GM12878 (cell line): Measurements from ENCODE around the gene S100A14. TPM values are rescaled to one million over a fixed set of nuclear protein-coding genes. Genes with fewer than 3 reads are reported as not detected.

Experiments used
- BCL11A ChIP-seq: IDR thresholded peaks from 2 replicates; pipeline ENCODE4 v1.6.1; 2011; ENCODE audit warnings: low read depth, low read length
- CHD1 ChIP-seq: IDR thresholded peaks from 2 replicates; pipeline ENCODE4 v1.6.1; 2012; ENCODE audit warnings: low read depth, low read length, improper control_type of control experiment
- EED ChIP-seq: sonication (generic); IDR thresholded peaks from 2 replicates; pipeline ENCODE4 v1.6.1; 2016; ENCODE audit warnings: antibody characterized with exemption, low read depth
- HSF1 ChIP-seq: fragments of 150-350 bp; IDR thresholded peaks from 2 replicates; pipeline ENCODE4 v1.6.1; 2014; ENCODE audit warnings: mild to moderate bottlenecking, low read depth, low read length
- KAT2A ChIP-seq: conservative IDR thresholded peaks from 2 replicates; pipeline ENCODE4 v1.6.1; 2011; ENCODE audit warnings: low read depth, low read length; ENCODE audit not compliant: control insufficient read depth
- KLF5 ChIP-seq: fragments of 450-650 bp; IDR thresholded peaks from 2 replicates; pipeline ENCODE4 v1.6.1; 2014; ENCODE audit warnings: mild to moderate bottlenecking; ENCODE audit not compliant: partially characterized antibody
- SRF ChIP-seq, 2 experiments: IDR thresholded peaks; 2 replicates each; pipeline ENCODE4 v1.6.1; 2011; ENCODE audit warnings: low read depth in 2 of 2, low read length in 2 of 2, mild to moderate bottlenecking in 1 of 2, moderate library complexity in 1 of 2
- TCF12 ChIP-seq: IDR thresholded peaks from 2 replicates; pipeline ENCODE4 v1.6.1; 2011; ENCODE audit warnings: low read depth, mild to moderate bottlenecking, low read length
- USF2 ChIP-seq: IDR thresholded peaks from 2 replicates; pipeline ENCODE4 v1.6.1; 2011; ENCODE audit warnings: low read depth, low read length, improper control_type of control experiment, borderline replicate concordance
- ZNF217 ChIP-seq: fragments of 450-650 bp; IDR thresholded peaks from 2 replicates; pipeline ENCODE4 v1.6.1; 2017; ENCODE audit warnings: antibody characterized with exemption, mild to moderate bottlenecking
- polyA plus RNA-seq, 11 experiments: library from polyadenylated mRNA; depleted of rRNA in 4 of 11; unstranded in 6 of 11; stranded (reverse) in 5 of 11; fragments of >200 nt; fragmentation: Nextera tagmentation in 4 of 11; fragmentation: Illumina TruSeq in 1 of 11; extraction: Ambion mirVana in 4 of 11; extraction: Trizol in 1 of 11; gene quantifications; 1 replicate in 1 of 11; 2 replicates in 10 of 11; pipeline versions ENCODE4 v1.2.1 to v1.2.3, GENCODE V29; 2011 to 2016; ENCODE audit warnings: inconsistent platforms in 2 of 11, missing spikeins in 2 of 11, low read depth in 1 of 11
- total RNA-seq, 4 experiments: library from RNA; depleted of rRNA in 3 of 4; stranded (reverse); fragments of >200 nt in 3 of 4; fragmentation: Illumina TruSeq in 1 of 4; extraction: Trizol in 1 of 4; gene quantifications; 2 replicates each; pipeline versions ENCODE4 v1.2.1 to v1.2.3, GENCODE V29; 2013 to 2021

The S100A14 gene
- total and polyA plus RNA-seq, 10 of the 15 experiments (the other 5 are each of a cell fraction or from before 2014, with no cell fraction given) = 0.20 to 0.77 (median 0.45) TPM; not detected in 4

GRCh38 chr1:153633754-153634665 lies 17.9 kb upstream of the S100A14 start, which contains the start of gene CHTOP (continued):
- TF ChIP-seq HSF1 (no peak), EED (peak; percentile 30; the same call in 1 of the 2 replicates), SRF (IDR thresholded peaks at IDR 0.05; ENCODE audit: low read depth in 2 of 2, low read length in 2 of 2) (0 out of 4 replicates have a peak, but pooled peaks of 1 of the 2 experiments have one; percentile 26), CHD1 (peak; percentile 94), TCF12 (peak; percentile 15; the same call in 1 of the 2 replicates), KLF5 (peak; percentile 69), KAT2A (no peak), BCL11A (no peak), ZNF217 (no peak), USF2 (no peak)
- TF ChIP-seq, all 136 proteins: peak for 64
